HG03457 (cell line): ENCODE results near the gene MYO1A.
"Not testable (repeated sequence)": the region's sequence is repeated elsewhere in the genome, so short reads cannot be mapped to it uniquely, and the experiment has no call there.

ENCODE experiments used
- ATAC-seq: cut with Tn5 transposase; IDR thresholded peaks from one replicate; pipeline ENCODE4 v1.9.1; 2021; ENCODE audit warnings: moderate number of reproducible peaks; ENCODE audit not compliant: unreplicated experiment

The MYO1A gene

GRCh38 chr12:57019983-57020719, 29.8 kb downstream of the MYO1A start:
- no peak for ATAC-seq

DNA sequence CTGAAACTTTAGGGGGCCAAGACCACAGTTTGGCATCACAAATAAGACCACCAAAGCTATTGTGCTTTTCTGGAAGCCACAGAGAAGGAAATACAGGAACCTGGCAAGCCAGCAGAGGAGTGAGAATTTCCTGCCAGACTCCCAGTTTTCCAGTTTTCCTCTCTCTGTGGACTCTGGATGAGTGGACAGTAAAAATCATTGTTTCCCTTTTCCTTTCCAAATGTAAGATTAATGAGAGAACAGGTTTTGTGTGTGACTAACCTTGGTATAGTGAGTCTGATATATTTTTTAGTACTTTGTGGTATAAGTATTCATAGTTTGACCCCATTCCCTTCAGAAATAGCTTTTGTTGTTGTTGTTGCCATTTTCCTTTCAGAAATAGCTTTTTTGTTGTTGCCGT, 31.0 kb downstream of the MYO1A start:
- no peak for ATAC-seq

DNA sequence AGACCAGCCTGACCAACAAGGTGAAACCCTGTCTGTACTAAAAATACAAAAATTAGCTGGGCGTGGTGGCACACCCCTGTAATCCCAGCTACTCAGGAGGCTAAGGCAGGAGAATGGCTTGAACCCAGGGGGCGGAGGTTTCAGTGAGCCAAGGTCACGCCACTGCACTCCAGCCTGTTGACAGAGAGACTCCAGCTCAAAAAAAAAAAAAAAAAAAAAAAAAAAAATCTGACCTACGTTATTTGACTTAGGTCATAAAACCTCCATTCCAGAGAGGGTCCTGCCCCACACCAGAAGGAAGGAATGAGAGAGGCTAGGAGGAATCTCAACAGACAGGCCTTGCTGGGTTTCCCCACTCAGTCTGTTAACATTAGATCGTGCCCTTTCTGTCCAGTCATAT, 31.6 kb downstream of the MYO1A start:
- not testable (repeated sequence) for ATAC-seq

DNA sequence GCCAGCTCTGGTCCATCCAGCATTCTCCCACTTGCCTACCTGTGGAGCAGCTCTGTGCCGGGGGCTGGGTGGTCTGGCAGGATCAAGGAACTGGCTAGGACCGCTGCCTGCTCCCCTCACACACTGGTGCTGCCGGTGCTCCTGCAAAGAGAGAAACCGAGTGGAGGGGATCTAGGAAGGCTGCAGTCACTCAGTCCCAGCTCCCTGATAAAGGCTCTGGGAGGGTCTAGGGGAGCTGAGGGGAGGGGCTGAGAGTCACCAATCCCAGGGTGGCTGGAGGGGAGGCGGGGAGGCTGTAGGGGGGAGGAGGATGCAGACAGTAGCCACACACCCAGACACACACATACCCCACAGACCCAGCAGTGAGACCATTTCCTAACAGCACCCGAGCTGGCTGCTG, 33.6 kb downstream of the MYO1A start, which contains the start of gene TAC3:
TSS of gene TAC3 (minus strand) at position 182 of the 400 bp plus-strand sequence. CDS start 732 bp downstream, outside the sequence.
- no peak for ATAC-seq

- no peak for ATAC-seq
Observed at GRCh38 chr12:57012600-57013465, 37.1 kb downstream of the MYO1A start.

GRCh38 chr12:57011438-57012424, 38.2 kb downstream of the MYO1A start:
- ATAC-seq = no peak

DNA sequence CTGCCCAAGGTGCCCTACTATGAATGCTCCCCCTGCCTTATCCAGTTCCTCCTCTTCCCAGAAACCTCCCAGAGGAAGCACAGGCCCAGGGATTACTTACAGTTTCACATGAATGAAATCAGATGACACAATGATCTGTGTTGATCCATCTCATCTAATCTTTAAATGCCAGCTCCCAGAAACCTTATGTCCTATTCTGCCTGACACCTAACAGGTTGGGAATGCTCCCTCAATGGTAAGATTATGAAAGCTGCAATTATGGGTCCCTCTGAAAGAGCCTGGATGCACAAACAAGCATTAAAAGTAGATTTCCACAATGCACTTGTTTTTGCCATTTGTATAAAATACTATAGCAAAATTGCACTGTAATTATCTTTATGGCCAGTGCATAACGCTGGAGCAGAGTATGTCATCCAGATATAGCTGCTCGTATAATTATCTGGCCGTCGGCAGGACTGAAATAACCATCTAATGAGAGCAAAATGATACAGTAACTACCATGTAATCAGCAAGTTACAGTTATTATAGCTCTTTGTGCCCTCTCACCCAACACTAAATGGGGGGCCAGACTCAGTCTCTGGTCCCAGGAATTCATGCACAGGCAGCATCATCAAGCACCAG, 39.2 kb downstream of the MYO1A start:
- ATAC-seq = no peak

GRCh38 chr12:57009949-57010626, 39.8 kb downstream of the MYO1A start:
- no peak for ATAC-seq

- ATAC-seq = no peak
Observed at GRCh38 chr12:57008178-57008577, 41.8 kb downstream of the MYO1A start.

DNA sequence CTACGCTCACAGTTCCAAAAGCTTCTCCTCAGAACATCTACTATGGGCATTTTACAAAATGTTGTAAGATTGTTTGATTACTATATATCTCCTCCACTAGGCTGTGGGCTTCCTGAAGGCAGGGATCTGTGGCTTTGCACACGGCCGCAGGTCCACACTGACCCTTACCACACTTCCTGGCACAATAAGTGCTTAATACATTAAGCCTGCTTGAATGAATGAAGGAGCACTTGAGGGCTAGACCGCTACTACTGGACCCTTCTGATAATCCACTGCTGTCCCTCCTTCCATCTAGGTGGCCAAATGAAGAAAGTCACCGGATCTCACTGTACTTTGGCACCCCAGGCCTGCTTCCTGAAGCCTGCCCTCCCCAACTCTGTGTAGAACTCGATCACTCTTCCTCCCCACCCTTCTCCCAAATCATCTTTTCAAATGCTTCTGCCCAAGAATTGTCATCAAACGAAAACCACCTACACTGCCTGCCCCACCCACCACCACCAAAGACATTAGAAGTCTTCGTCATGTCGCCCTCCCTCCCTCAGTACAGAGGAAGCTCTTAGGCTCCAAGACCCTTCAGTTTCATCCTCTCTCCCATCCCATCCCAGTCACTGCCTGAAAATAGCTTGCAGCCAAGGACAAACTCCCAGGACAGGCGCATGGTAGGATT, 43.0 kb downstream of the MYO1A start:
- no peak for ATAC-seq

DNA sequence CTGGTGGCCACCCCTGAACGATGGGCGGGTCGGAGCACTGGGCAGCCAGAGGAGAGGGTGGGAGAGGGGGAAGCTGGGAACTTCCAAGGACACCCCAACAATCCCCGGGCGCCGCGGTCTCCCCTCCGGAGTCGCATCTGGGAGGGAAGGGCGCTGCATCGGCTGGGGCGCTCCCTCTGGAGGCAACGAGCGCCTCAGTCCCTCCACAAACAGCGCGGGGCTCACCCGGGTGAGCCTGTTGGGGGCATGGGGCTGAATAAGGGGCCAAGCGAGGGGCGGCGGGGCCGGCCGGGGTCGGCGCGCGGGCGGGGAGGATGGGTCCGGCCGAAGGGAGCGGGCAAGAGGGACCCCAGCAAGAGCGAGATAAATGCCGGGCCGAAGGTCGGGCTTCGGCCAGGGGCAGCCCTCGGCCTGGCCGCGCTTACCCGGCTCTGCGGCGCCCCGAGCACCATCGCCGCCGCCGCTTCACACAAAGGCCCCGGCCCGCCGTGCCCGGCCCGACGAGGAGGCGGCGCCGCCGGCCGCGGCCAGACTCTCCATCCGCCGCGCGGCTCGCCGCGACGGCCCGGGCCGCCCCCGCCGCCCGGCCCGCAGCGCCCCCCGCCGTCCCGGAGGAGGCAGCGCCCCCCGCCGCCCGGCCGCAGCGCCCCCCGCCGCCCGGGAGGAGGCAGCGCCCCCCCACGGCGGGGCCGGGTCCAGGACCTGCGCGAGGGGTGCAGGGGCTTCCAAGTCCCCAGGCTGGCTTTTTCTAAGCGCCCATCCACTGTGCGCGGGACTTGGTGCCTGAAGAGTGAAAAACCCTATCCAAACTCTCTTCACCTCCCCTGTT, 43.7 kb downstream of the MYO1A start, which contains the start of gene ZBTB39:
TSS of gene ZBTB39 (minus strand) at position 567 of the 829 bp plus-strand sequence. CDS start 1,629 bp downstream, outside the sequence.
- ATAC-seq = no peak

GRCh38 chr12:57004651-57005050, 45.3 kb downstream of the MYO1A start:
- no peak for ATAC-seq

- ATAC-seq = no peak
Observed at GRCh38 chr12:57003395-57003794, 46.5 kb downstream of the MYO1A start.

- ATAC-seq = no peak
Observed at GRCh38 chr12:57001448-57001906, 48.5 kb downstream of the MYO1A start.

GRCh38 chr12:57000393-57000792, 49.5 kb downstream of the MYO1A start:
- no peak for ATAC-seq

DNA sequence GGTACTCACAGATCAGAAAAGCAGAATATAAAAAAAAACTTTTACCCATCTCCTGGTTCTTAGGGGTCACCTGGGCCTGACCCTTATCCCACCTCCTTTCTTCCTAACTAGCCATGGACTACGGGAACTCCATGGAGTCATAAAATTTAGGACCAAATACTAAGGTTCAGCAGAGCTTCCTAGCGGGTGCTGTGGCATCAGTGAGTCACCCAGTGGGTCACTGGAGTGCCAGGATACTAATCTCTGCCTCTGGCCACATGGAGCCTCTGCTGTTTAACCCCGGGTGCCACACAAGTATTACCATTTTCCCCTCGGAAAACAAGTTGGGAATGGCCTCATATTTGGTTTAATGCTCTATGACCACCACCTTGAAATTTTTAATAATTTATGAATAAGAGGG, 50.5 kb downstream of the MYO1A start:
- no peak for ATAC-seq

- ATAC-seq = peak; percentile 51
Observed at GRCh38 chr12:56998981-56999380, 50.9 kb downstream of the MYO1A start.

GRCh38 chr12:56998316-56998715, 51.6 kb downstream of the MYO1A start:
- ATAC-seq = no peak
